Gastrocnemius medialis (tissue), 4 donors: Measurements from ENCODE around the gene SURF4.

Experiments
- CTCF ChIP-seq, 5 experiments: fragments of 450-650 bp in 3 of 5; fragments of 200-600 bp in 2 of 5; sonication (generic) in 2 of 5; IDR thresholded peaks in 4 of 5; conservative IDR thresholded peaks in 1 of 5; 1 replicate in 4 of 5; 2 replicates in 1 of 5; pipeline ENCODE4 v1.5.1; 2016 to 2019; ENCODE audit warnings: antibody characterized with exemption in 5 of 5, mild to moderate bottlenecking in 3 of 5, moderate library complexity in 3 of 5
- POLR2A ChIP-seq, 2 donors: fragments of 450-650 bp; IDR thresholded peaks; one replicate each; pipeline ENCODE4 v1.6.1; 2017; ENCODE audit warnings: antibody characterized with exemption in 2 of 2, mild to moderate bottlenecking in 2 of 2, moderate library complexity in 2 of 2

- no peak for TF ChIP-seq POLR2A (IDR thresholded peaks at IDR 0.05)
- no peak for TF ChIP-seq CTCF (IDR thresholded peaks at IDR 0.05 in 4 of 5, conservative IDR thresholded peaks at IDR 0.05 in 1 of 5)
Measured at GRCh38 chr9:133397895-133398294, 22.0 kb upstream of the SURF4 start.
